Gastroesophageal sphincter (tissue), 4 donors: ENCODE data around the gene UCK1. TPM values are rescaled to one million over a fixed set of nuclear protein-coding genes. Genes with fewer than 3 reads are reported as not detected.

Experiments used
- ATAC-seq: fragments of 150-250 bp; one replicate; pipeline ENCODE4 v1.9.1; 2016; ENCODE audit warnings: mild to moderate bottlenecking, moderate library complexity
- H3K27ac ChIP-seq, 4 donors: fragments of 200-600 bp; sonication (generic) in 3 of 4; 1 replicate in 3 of 4; 2 replicates in 1 of 4; pipeline ENCODE4 v1.5.1; 2016 to 2019
- H3K27me3 ChIP-seq: fragments of 200-600 bp; sonication (generic); one replicate; pipeline ENCODE4 v1.5.1; 2019
- H3K36me3 ChIP-seq, 2 donors: fragments of 200-600 bp; sonication (generic); one replicate each; pipeline ENCODE4 v1.5.1; 2019; ENCODE audit warnings: control low read depth in 1 of 2
- H3K4me1 ChIP-seq, 3 donors: fragments of 200-600 bp; sonication (generic); 1 replicate in 2 of 3; 2 replicates in 1 of 3; pipeline ENCODE4 v1.5.1; 2016 to 2019; ENCODE audit warnings: control low read depth in 2 of 3
- H3K4me3 ChIP-seq, 2 donors: fragments of 200-600 bp; sonication (generic); one replicate each; pipeline ENCODE4 v1.5.1; 2019; ENCODE audit warnings: mild to moderate bottlenecking in 1 of 2, moderate library complexity in 1 of 2
- H3K9me3 ChIP-seq, 3 donors: fragments of 200-600 bp; sonication (generic); one replicate each; pipeline ENCODE4 v1.5.1; 2017 to 2019; ENCODE audit warnings: control low read depth in 2 of 3
- CTCF ChIP-seq, 4 experiments: fragments of 200-600 bp in 2 of 4; fragments of 450-650 bp in 2 of 4; sonication (generic) in 1 of 4; IDR thresholded peaks; one replicate each; pipeline ENCODE4 v1.5.1; 2017 to 2019; ENCODE audit warnings: antibody characterized with exemption in 4 of 4, mild to moderate bottlenecking in 2 of 4, moderate library complexity in 2 of 4
- EP300 ChIP-seq: sonication (generic); formaldehyde crosslinking; IDR thresholded peaks from one replicate; pipeline ENCODE4 v1.6.1; 2017; ENCODE audit warnings: antibody characterized with exemption, mild to moderate bottlenecking
- POLR2A ChIP-seq, 2 donors: fragments of 450-650 bp; IDR thresholded peaks; one replicate each; pipeline ENCODE4 v1.6.1; 2017; ENCODE audit warnings: antibody characterized with exemption in 2 of 2, mild to moderate bottlenecking in 2 of 2, moderate library complexity in 1 of 2
- POLR2AphosphoS5 ChIP-seq: sonication (generic); formaldehyde crosslinking; IDR thresholded peaks from one replicate; pipeline ENCODE4 v1.6.1; 2017; ENCODE audit warnings: antibody characterized with exemption
- WGBS, 2 donors: methylation state at CpG; one replicate each; pipeline ENCODE4 v1.1.5; 2018; ENCODE audit warnings: low coverage in 1 of 2; 5-methylcytosine and 5-hydroxymethylcytosine counted together
- small RNA-seq, 4 donors: library from RNA; depleted of rRNA; stranded (forward); fragments of <200 nt; gene quantifications; one replicate each; pipeline ENCODE3, GENCODE V24; 2016
- total RNA-seq, 4 donors: library from RNA; depleted of rRNA; stranded (reverse); fragments of >200 nt; gene quantifications; one replicate each; pipeline ENCODE4 v1.1.0, GENCODE V29; 2016

The UCK1 gene
- total RNA-seq, 4 donors from 2014 or later: 46.8 to 125 (median 51.4) TPM

DNA sequence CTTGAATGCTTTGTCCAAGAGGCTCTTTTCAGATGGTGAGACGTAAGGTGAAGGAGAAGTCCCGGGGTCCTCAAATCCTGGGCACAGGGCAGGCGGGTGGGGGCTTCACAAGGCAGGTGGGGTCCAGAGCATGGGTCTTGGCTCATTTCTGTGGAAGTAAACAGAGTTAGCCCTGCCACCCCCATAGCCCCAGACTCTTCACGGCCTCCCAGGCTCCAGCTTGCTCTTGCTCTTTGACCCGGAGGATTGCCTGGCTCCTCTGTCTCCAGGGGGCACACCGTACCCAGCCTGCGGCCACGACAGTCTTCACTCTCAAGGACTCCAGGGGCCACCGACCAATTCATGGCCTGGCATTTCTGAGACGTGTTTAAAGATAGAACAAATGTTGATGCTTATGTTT is 57.2 kb downstream of the UCK1 start:
- H3K4me3 ChIP-seq: no peak overlapping the region
- peaks cover 0 to 10% (median 0%) of the 10 kb centered on the region in 3 donors for H3K4me1 ChIP-seq
- H3K27ac ChIP-seq: no peak overlapping the region
- no peak for ATAC-seq
- 65 to 74% methylated on average over 6 to 10 of the region's 10 CpGs for WGBS, 2 donors
- no peaks in the 10 kb centered on the region for H3K27me3 ChIP-seq
- peaks cover 0 to 100% of the 10 kb centered on the region in 2 donors for H3K36me3 ChIP-seq
- no peaks in the 10 kb centered on the region for H3K9me3 ChIP-seq
- TF ChIP-seq EP300 (no peak), CTCF (IDR thresholded peaks at IDR 0.05) (no peak), POLR2A (IDR thresholded peaks at IDR 0.05) (no peak), POLR2AphosphoS5 (no peak)

Small RNA genes lying within 50 kb of the gene (small RNA-seq; reads per million reads assigned to genes)
- 0 to 0.99 (median 0.19) reads per million in 4 donors for gene SNORD62A
- 0 to 0.89 (median 0.57) reads per million in 4 donors for gene SNORD62B

Other genes with a start within 250 kb of the UCK1 start
- gene PLPP7, start 241.5 kb downstream of the UCK1 start, total RNA-seq: 10 to 100 TPM in 3 of 4 donors, 1 to 10 TPM in 1; 9.7 to 21.1 (median 12.0) TPM
- 100 to 1,000 TPM; 102 to 198 (median 108) TPM for gene PRRC2B, start 137.2 kb downstream of the UCK1 start, total RNA-seq
- gene POMT1, start 28.3 kb downstream of the UCK1 start, total RNA-seq: 10 to 100 TPM; 19.9 to 39.7 (median 26.6) TPM
- not detected for gene PRRT1B, start 14.3 kb upstream of the UCK1 start, total RNA-seq
- gene RAPGEF1, start 208.8 kb upstream of the UCK1 start, total RNA-seq: 100 to 1,000 TPM in 1 of 4 donors, 10 to 100 TPM in 3; 47.5 to 162 (median 77.6) TPM